ENCODE data around the gene VAV3.

Gene VAV3

GRCh38 chr1:107526524-107527198, 438.3 kb downstream of the VAV3 start:
- no peak overlapping the region for H3K4me3 ChIP-seq (ENCODE audit: control insufficient read depth, low read depth, low read length)
- TF ChIP-seq CTCF (conservative IDR thresholded peaks at IDR 0.05; ENCODE audit: control insufficient read depth, insufficient read depth, low read depth, low read length) = no peak
- DNase-seq (ENCODE audit: low read depth) = no peak

GRCh38 chr1:107525961-107526360, 439.0 kb downstream of the VAV3 start:
- DNase-seq (ENCODE audit: low read depth) = no peak
- no peak for TF ChIP-seq CTCF (conservative IDR thresholded peaks at IDR 0.05; ENCODE audit: control insufficient read depth, insufficient read depth, low read depth, low read length)
- H3K4me3 ChIP-seq (ENCODE audit: control insufficient read depth, low read depth, low read length) = no peak overlapping the region

- DNase-seq (ENCODE audit: low read depth) = no peak
- TF ChIP-seq CTCF (conservative IDR thresholded peaks at IDR 0.05; ENCODE audit: control insufficient read depth, insufficient read depth, low read depth, low read length) = no peak
These were observed 439.8 kb downstream of the VAV3 start for GRCh38 chr1:107525145-107525544.

GRCh38 chr1:107524301-107524700, 440.7 kb downstream of the VAV3 start:
- no peak overlapping the region for H3K4me3 ChIP-seq (ENCODE audit: control insufficient read depth, low read depth, low read length)
- no peak for TF ChIP-seq CTCF (conservative IDR thresholded peaks at IDR 0.05; ENCODE audit: control insufficient read depth, insufficient read depth, low read depth, low read length)
- DNase-seq (ENCODE audit: low read depth) = no peak

More at GRCh38 chr1:107525145-107525544, 439.8 kb downstream of the VAV3 start:
- no peak overlapping the region for H3K4me3 ChIP-seq (ENCODE audit: control insufficient read depth, low read depth, low read length)

- H3K4me3 ChIP-seq (ENCODE audit: control insufficient read depth, low read depth, low read length) = no peak overlapping the region
- TF ChIP-seq CTCF (conservative IDR thresholded peaks at IDR 0.05; ENCODE audit: control insufficient read depth, insufficient read depth, low read depth, low read length) = no peak
- DNase-seq (ENCODE audit: low read depth) = no peak
These were observed 441.2 kb downstream of the VAV3 start for GRCh38 chr1:107523736-107524135.

GRCh38 chr1:107523061-107523460, 441.9 kb downstream of the VAV3 start:
- no peak for DNase-seq (ENCODE audit: low read depth)
- H3K4me3 ChIP-seq (ENCODE audit: control insufficient read depth, low read depth, low read length) = no peak overlapping the region
- no peak for TF ChIP-seq CTCF (conservative IDR thresholded peaks at IDR 0.05; ENCODE audit: control insufficient read depth, insufficient read depth, low read depth, low read length)
